NT2/D1 (cell line): Measurements from ENCODE around the gene MAD1L1.

Experiments
- DNase-seq: peaks from one replicate; pipeline ENCODE4 v3.0.0-alpha.2; 2011; ENCODE audit warnings: low read depth, low spot score
- H3K27me3 ChIP-seq: 2 replicates; pipeline ENCODE4 v1.6.0; 2011; ENCODE audit warnings: mild to moderate bottlenecking; ENCODE audit not compliant: insufficient read length, insufficient read depth
- H3K36me3 ChIP-seq: 2 replicates; pipeline ENCODE4 v1.6.1; 2011; ENCODE audit warnings: mild to moderate bottlenecking, low read length, mixed read lengths; ENCODE audit not compliant: insufficient read depth, insufficient read length
- H3K4me1 ChIP-seq: 2 replicates; pipeline ENCODE4 v1.5.1; 2011; ENCODE audit not compliant: insufficient read depth, insufficient read length
- H3K4me3 ChIP-seq: 2 replicates; pipeline ENCODE4 v1.5.1; 2011; ENCODE audit warnings: low read depth; ENCODE audit not compliant: insufficient read length
- H3K9ac ChIP-seq: 2 replicates; pipeline ENCODE4 v1.6.0; 2011; ENCODE audit warnings: low read depth; ENCODE audit not compliant: insufficient read length
- H3K9me3 ChIP-seq: 2 replicates; pipeline ENCODE4 v1.5.1; 2011; ENCODE audit warnings: mild to moderate bottlenecking, low read length; ENCODE audit not compliant: insufficient read depth
- SUZ12 ChIP-seq: IDR thresholded peaks from 2 replicates; pipeline ENCODE4 v1.6.1; 2011; ENCODE audit not compliant: insufficient read length, insufficient read depth; ENCODE audit errors: extremely low read depth
- YY1 ChIP-seq: IDR thresholded peaks from 2 replicates; pipeline ENCODE4 v1.6.1; 2011; ENCODE audit not compliant: insufficient read length, insufficient read depth
- ZNF274 ChIP-seq: IDR thresholded peaks from 2 replicates; pipeline ENCODE4 v1.6.1; 2011; ENCODE audit warnings: mild to moderate bottlenecking, low read depth, low read length

The MAD1L1 gene

DNA sequence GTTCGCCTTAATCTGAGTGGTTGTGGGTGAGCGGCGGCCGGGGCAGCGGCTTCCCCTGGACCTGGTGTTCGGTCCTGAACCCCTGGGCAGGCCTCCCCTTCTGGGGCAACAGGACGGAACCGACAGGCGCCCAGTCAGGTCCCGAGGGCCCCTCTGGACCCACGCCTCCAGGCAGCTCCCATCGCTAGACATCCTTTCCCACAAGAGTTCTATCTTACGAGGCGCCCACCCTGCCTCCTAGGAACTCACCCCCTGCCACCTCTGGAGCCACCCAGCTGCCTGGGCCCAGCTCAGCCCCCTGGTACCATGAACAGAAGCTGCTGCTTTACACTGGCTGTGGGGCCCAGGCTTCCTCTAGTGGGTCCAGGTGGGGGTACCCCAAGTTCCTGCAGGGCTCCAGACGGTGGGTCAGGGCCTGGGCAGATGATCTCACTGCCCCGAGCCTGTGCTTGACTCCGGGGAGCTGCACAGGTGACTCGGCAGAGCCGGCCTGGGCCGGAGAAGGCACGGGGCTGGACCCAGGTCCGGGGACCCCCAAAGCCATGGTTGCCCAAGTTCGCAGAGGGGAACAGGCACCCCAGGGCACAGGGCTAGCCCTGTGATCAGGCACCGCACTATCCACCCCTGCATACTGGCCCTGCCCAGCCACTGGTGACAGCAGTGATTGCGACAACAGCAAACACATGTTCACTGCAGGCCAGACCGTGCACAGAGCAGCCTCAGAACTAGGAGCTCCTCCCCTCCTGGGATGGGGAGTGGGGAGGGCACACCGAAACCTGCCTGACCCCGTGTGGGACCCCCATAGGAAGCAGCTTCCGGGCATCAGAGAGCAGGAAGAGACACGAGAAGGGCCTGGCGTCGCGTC is 382.4 kb downstream of the MAD1L1 start:
- Histone ChIP-seq H3K9me3 (no peaks in the 10 kb centered on the region), H3K9ac (no peak overlapping the region), H3K4me1 (peaks cover 27% of the 10 kb centered on the region), H3K27me3 (no peaks in the 10 kb centered on the region), H3K36me3 (peaks cover 10% of the 10 kb centered on the region), H3K4me3 (no peak overlapping the region)
- TF ChIP-seq ZNF274 = no peak
- no peak for TF ChIP-seq SUZ12
- TF ChIP-seq YY1 = no peak
- DNase-seq = no peak

GRCh38 chr7:1849351-1850041 is 383.2 kb downstream of the MAD1L1 start:
- Histone ChIP-seq H3K36me3 (peaks cover 19% of the 10 kb centered on the region), H3K4me1 (peaks cover 29% of the 10 kb centered on the region), H3K9me3 (no peaks in the 10 kb centered on the region), H3K4me3 (no peak overlapping the region), H3K9ac (no peak overlapping the region), H3K27me3 (no peaks in the 10 kb centered on the region)
- no peak for DNase-seq
- TF ChIP-seq YY1 (no peak), ZNF274 (no peak), SUZ12 (no peak)

DNA sequence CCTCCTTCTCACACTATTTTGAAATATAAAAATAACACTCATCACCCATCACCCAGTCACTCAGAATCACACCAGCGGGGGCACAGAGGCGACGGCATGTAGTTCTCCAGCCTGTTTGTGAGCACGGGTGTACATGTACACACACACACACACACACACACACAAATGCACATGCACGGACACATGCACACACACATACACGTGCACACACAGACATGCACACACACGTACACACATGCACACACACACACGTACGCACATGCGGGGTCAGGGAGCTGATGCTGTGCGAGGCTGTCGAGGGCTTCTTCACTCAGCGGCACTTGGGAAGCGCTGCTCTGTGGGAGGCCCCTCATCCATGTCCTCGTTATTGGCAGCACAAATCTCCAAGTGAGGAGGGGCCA is 383.8 kb downstream of the MAD1L1 start:
- TF ChIP-seq YY1 = no peak
- no peak for TF ChIP-seq SUZ12
- TF ChIP-seq ZNF274 = no peak
- Histone ChIP-seq H3K4me1 (peaks cover 26% of the 10 kb centered on the region), H3K36me3 (peaks cover 20% of the 10 kb centered on the region), H3K27me3 (no peaks in the 10 kb centered on the region), H3K4me3 (no peak overlapping the region), H3K9ac (no peak overlapping the region), H3K9me3 (no peaks in the 10 kb centered on the region)
- DNase-seq = no peak

- peaks cover 20% of the 10 kb centered on the region for H3K36me3 ChIP-seq
- DNase-seq = no peak
- H3K9me3 ChIP-seq = no peaks in the 10 kb centered on the region
- H3K27me3 ChIP-seq = no peaks in the 10 kb centered on the region
- peaks cover 23% of the 10 kb centered on the region for H3K4me1 ChIP-seq
- TF ChIP-seq SUZ12 = no peak
- no peak overlapping the region for H3K9ac ChIP-seq
- H3K4me3 ChIP-seq = no peak overlapping the region
These were observed 384.6 kb downstream of the MAD1L1 start for GRCh38 chr7:1848013-1848640.

GRCh38 chr7:1847260-1848001 is 385.3 kb downstream of the MAD1L1 start:
- no peak overlapping the region for H3K9ac ChIP-seq
- H3K36me3 ChIP-seq = peaks cover 20% of the 10 kb centered on the region
- H3K9me3 ChIP-seq = no peaks in the 10 kb centered on the region
- no peak for TF ChIP-seq YY1
- TF ChIP-seq SUZ12 = no peak
- no peak for TF ChIP-seq ZNF274
- no peaks in the 10 kb centered on the region for H3K27me3 ChIP-seq
- H3K4me1 ChIP-seq = peaks cover 21% of the 10 kb centered on the region
- no peak for DNase-seq
- H3K4me3 ChIP-seq = no peak overlapping the region

- DNase-seq = no peak
- peaks cover 21% of the 10 kb centered on the region for H3K4me1 ChIP-seq
- TF ChIP-seq SUZ12 = no peak
- no peak for TF ChIP-seq ZNF274
- TF ChIP-seq YY1 = no peak
These were observed 386.2 kb downstream of the MAD1L1 start for GRCh38 chr7:1846331-1847065.

More at GRCh38 chr7:1846331-1847065, 386.2 kb downstream of the MAD1L1 start:
- no peaks in the 10 kb centered on the region for H3K9me3 ChIP-seq
- H3K9ac ChIP-seq = no peak overlapping the region
- no peak overlapping the region for H3K4me3 ChIP-seq
- peaks cover 20% of the 10 kb centered on the region for H3K36me3 ChIP-seq
- no peaks in the 10 kb centered on the region for H3K27me3 ChIP-seq
